WI38 (cell line): Measurements from ENCODE around the gene HTR1D.
"Not testable (repeated sequence)": the region's sequence is repeated elsewhere in the genome, so short reads cannot be mapped to it uniquely, and the experiment has no call there.

Source experiments
- H3K4me3 ChIP-seq: 2 replicates; pipeline ENCODE4 v1.5.1; 2011; ENCODE audit warnings: low read depth, mild to moderate bottlenecking, control low read depth, low read length
- CTCF ChIP-seq: IDR thresholded peaks from 2 replicates; pipeline ENCODE4 v1.5.1; 2012; ENCODE audit warnings: low read depth, mild to moderate bottlenecking, control low read depth, low read length

The HTR1D gene

GRCh38 chr1:23215291-23215690 lies 2.0 kb downstream of the HTR1D start:
- TF ChIP-seq CTCF = no peak
- no peak overlapping the region for H3K4me3 ChIP-seq

DNA sequence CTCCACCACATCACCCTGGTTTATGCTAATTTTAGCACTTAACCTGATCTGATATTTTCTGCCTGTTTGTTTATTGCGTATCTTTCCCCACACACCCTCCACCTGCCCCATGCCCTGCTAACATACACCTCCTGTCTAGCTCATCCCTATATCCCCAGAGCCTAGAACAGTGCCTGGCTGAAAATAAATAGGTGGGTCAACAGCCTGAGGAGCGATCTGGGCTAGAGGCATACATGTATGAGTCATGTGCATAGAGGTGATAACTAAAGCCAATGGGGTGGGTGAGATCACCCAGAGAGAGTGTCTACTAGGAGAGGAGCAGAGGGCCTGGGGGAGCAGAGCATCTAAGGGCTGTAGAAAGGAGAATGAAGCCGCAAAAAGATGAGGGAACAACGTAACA lies 2.7 kb downstream of the HTR1D start:
- no peak for TF ChIP-seq CTCF
- no peak overlapping the region for H3K4me3 ChIP-seq

DNA sequence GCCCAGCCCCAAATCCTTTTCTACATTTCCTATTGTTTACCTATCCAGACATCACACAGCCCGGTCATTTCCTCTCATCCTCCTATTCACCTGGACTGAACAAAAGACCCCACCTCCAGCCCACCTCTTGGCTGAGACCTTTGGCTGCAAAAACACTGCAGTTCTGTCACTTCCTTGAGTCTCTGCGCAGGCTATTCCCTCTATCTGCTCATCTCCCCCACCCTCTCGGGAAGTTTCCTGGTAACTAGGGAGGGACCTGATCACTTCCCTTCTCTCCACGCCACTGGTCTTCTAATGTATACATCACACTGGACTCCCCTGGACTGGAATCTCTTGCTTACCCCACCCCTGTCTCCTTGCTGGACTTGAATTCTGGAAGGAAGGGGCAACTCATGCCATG lies 5.3 kb downstream of the HTR1D start:
- TF ChIP-seq CTCF = no peak
- H3K4me3 ChIP-seq = no peak overlapping the region

GRCh38 chr1:23210963-23211362 lies 6.3 kb downstream of the HTR1D start:
- TF ChIP-seq CTCF = no peak
- H3K4me3 ChIP-seq = no peak overlapping the region

DNA sequence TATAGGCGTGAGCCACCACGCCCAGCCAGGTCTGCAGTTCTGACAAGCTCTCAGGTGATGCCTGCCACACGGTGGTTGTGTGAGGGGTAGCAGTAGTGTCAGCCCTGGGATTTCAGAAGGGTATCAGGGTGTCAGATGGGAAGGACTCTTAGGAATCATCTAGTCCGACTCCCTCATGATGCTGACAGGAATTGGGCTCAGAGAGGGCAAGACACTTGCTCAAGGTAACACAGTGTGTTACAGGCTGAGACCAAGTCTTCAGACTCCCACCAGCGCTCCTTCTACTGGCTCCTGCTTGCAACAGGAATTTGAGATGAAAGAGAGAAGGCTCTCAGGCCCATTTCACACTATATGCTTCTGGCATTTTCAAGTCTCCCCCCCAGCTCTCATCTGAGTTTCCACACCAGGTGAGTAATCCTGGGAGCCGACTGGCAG lies 6.9 kb downstream of the HTR1D start:
- H3K4me3 ChIP-seq = no peak overlapping the region
- no peak for TF ChIP-seq CTCF

GRCh38 chr1:23209770-23210169 lies 7.5 kb downstream of the HTR1D start:
- TF ChIP-seq CTCF = no peak
- H3K4me3 ChIP-seq = no peak overlapping the region

DNA sequence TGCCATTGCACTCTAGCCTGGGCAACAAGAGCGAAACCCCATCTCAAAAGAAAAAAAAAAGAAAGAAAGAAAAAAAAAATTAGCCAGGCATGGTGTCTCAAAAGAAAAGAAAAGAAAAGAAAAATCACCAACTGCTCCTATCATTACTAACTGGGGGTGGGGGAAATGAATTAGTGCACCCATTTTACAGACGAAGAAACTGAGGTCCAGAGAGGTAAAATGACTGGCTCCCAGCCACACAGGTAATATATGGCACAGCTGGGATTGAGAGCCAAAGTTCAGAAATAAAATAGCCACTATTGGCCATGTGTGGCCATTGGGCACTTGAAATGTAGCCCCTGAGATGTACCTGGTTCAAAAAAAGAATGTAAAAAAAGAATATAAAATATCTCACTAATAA lies 8.8 kb downstream of the HTR1D start:
- no peak overlapping the region for H3K4me3 ChIP-seq
- no peak for TF ChIP-seq CTCF

DNA sequence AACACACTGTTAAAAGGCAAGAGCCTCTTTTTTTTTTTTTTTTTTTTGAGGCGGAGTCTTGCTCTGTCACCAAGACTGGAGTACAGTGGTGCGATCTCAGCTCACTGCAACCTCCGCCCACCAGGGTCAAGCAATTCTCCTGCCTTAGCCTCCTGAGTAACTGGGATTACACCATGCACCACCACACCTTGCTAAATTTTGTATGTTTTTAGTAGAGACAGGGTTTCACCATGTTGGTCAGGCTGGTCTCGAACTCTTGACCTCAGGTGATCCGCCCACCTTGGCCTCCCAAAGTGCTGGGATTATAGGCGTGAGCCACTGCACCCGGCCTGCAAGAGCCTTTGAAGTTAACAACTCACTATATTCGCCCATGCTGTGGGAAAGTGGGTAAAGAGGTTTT lies 9.6 kb downstream of the HTR1D start:
- H3K4me3 ChIP-seq = not testable (repeated sequence)
